Ovary (tissue), 9 donors: Measurements from ENCODE around the gene LCLAT1. TPM values are rescaled to one million over a fixed set of nuclear protein-coding genes. Genes with fewer than 3 reads are reported as not detected.

Source experiments
- DNase-seq, 5 donors: peaks; one replicate each; pipeline ENCODE4 v3.0.0-alpha.2; 2019 to 2020
- H3K27ac ChIP-seq, 2 donors: fragments of 200-600 bp; one replicate each; pipeline versions ENCODE4 v1.5.1 to v1.8.0; 2019 to 2022
- H3K27me3 ChIP-seq: fragments of 200-600 bp; one replicate; pipeline ENCODE4 v1.8.0; 2022
- H3K36me3 ChIP-seq: fragments of 200-600 bp; sonication (generic); one replicate; pipeline ENCODE4 v1.5.1; 2019
- H3K4me1 ChIP-seq: one replicate; pipeline ENCODE4 v1.8.1; 2013; ENCODE audit warnings: mild to moderate bottlenecking, moderate library complexity; ENCODE audit not compliant: insufficient read depth
- H3K4me3 ChIP-seq: fragments of 200-600 bp; sonication (generic); one replicate; pipeline ENCODE4 v1.5.1; 2017
- H3K9me3 ChIP-seq, 2 donors: fragments of 200-600 bp in 1 of 2; sonication (generic) in 1 of 2; one replicate each; pipeline versions ENCODE4 v1.5.1 to v1.8.1; 2013 to 2019; ENCODE audit warnings: mild to moderate bottlenecking in 1 of 2, moderate library complexity in 1 of 2
- EP300 ChIP-seq: sonication (generic); formaldehyde crosslinking; IDR thresholded peaks from one replicate; pipeline ENCODE4 v1.6.1; 2017; ENCODE audit warnings: antibody characterized with exemption
- POLR2A ChIP-seq: fragments of 450-650 bp; IDR thresholded peaks from one replicate; pipeline ENCODE4 v1.6.1; 2017; ENCODE audit warnings: antibody characterized with exemption, mild to moderate bottlenecking, moderate library complexity
- WGBS, 3 donors: extraction: QIAGEN DNeasy Blood & Tissue Kit in 1 of 3; methylation state at CpG; one replicate each; pipeline versions ENCODE4 v1.1.5 to v1.1.7; 2013 to 2017; 5-methylcytosine and 5-hydroxymethylcytosine counted together
- intact Hi-C, 4 donors: fragments of 100-400 bp; cut with DNase I; formaldehyde crosslinking; loops; one replicate each; pipeline versions ENCODE4 v1.11.0 to v1.15.1; 2022 to 2023
- polyA plus RNA-seq, 2 donors: library from polyadenylated mRNA; stranded (reverse); fragments of 200-250 nt in 1 of 2; fragments of 350-450 nt in 1 of 2; fragmentation: Illumina TruSeq in 1 of 2; extraction: RNeasy Lipid Tissue Mini Kit (QIAGEN cat#74804) in 1 of 2; gene quantifications; one replicate each; pipeline ENCODE4 v1.2.3, GENCODE V29; 2013 to 2014
- total RNA-seq, 7 donors: library from RNA; depleted of rRNA in 2 of 7; stranded (reverse); fragments of >200 nt in 2 of 7; fragmentation: NEBNext Ultra II Directional in 3 of 7; extraction: Animal tissue kit (Norgen Biotek cat#: 25700) in 3 of 7; gene quantifications; one replicate each; pipeline versions ENCODE4 v1.1.0 to v1.2.4, GENCODE V29; 2016 to 2023
- TF ChIP-seq, protein P1 (sequence below), 3 donors: fragments of 450-650 bp in 2 of 3; fragments of 200-600 bp in 1 of 3; IDR thresholded peaks; one replicate each; pipeline versions ENCODE4 v1.5.1 to v1.8.0; 2016 to 2022; ENCODE audit warnings: antibody characterized with exemption in 3 of 3, mild to moderate bottlenecking in 1 of 3
- donor health status: DM: no; HTN: no; CAD: no; lungs with moderate emphysema.
- donor health status: DM: no; HTN: no; CAD: no.
- donor health status: Bipolar disorder and iron deficiency.
- donor health status: DM: yes; HTN: yes; CAD: no.
- donor health status: DM: no; HTN: no; CAD: no.
- donor health status: DM: yes; HTN: yes; CAD: no.

LCLAT1 gene
- total and polyA plus RNA-seq, 9 donors: 3.2 to 26.5 (median 22.6) TPM

DNA sequence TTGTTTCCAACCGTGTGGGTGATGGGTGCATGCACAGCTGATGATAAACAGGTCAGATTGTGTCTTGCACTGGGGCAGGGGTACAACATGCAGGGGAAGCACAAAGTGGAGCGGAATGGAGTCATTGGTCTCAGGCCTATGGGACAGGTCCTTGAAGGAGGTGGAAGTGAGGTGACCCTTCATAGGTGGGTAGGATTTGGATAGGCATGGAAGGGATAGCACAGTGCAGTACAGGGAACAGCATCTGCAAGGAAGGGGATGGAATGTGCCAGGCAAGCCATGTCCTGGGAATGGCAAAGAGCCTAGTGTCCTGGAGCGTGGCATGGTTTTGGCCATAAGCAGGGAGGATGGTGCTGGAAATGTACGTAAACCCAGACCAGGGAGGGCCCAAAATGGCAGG lies 216.3 kb downstream of the LCLAT1 start:
- WGBS, 3 donors: 97 to 98% (median 97%) methylated on average over 4 of the region's 4 CpGs
- Histone ChIP-seq H3K9me3 (no peaks in the 10 kb centered on the region), H3K27me3 (no peaks in the 10 kb centered on the region), H3K4me3 (no peak overlapping the region), H3K4me1 (no peaks in the 10 kb centered on the region), H3K36me3 (no peaks in the 10 kb centered on the region), H3K27ac (no peak overlapping the region)
- intact Hi-C loops: no loop called here
- TF ChIP-seq, protein P1, sequence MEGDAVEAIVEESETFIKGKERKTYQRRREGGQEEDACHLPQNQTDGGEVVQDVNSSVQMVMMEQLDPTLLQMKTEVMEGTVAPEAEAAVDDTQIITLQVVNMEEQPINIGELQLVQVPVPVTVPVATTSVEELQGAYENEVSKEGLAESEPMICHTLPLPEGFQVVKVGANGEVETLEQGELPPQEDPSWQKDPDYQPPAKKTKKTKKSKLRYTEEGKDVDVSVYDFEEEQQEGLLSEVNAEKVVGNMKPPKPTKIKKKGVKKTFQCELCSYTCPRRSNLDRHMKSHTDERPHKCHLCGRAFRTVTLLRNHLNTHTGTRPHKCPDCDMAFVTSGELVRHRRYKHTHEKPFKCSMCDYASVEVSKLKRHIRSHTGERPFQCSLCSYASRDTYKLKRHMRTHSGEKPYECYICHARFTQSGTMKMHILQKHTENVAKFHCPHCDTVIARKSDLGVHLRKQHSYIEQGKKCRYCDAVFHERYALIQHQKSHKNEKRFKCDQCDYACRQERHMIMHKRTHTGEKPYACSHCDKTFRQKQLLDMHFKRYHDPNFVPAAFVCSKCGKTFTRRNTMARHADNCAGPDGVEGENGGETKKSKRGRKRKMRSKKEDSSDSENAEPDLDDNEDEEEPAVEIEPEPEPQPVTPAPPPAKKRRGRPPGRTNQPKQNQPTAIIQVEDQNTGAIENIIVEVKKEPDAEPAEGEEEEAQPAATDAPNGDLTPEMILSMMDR (IDR thresholded peaks at IDR 0.05): no peak
- TF ChIP-seq EP300: no peak
- TF ChIP-seq POLR2A: no peak
- no peak for DNase-seq

DNA sequence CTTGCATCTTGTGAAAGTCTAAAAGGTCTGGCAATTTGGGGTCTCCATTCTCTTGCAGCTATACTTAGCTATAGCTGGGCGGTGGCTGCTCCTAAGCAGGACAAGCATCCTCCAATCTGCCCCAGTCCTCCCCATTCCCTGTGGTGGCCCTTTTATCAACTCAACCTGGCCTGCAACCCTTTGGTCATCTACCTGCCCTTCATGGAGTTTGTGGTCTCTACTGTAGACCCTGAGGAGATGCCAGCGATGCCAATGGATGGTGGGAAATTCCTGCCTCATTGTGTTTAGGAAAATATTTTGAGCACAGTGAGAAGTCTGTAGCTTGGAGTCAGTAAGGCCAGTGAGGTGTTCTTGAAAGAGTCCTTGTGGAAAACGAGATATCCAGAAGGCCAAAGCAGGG lies 216.8 kb downstream of the LCLAT1 start:
- H3K27me3 ChIP-seq: no peaks in the 10 kb centered on the region
- intact Hi-C loops: no loop called here
- TF ChIP-seq, protein P1 (IDR thresholded peaks at IDR 0.05): no peak
- TF ChIP-seq POLR2A (no peak), EP300 (no peak)
- H3K36me3 ChIP-seq: no peaks in the 10 kb centered on the region
- 94 to 96% (median 95%) methylated on average over 3 of the region's 3 CpGs for WGBS, 3 donors
- no peak for DNase-seq
- no peak overlapping the region for H3K27ac ChIP-seq
- H3K9me3 ChIP-seq: no peaks in the 10 kb centered on the region
- H3K4me3 ChIP-seq: no peak overlapping the region
- no peaks in the 10 kb centered on the region for H3K4me1 ChIP-seq

DNA sequence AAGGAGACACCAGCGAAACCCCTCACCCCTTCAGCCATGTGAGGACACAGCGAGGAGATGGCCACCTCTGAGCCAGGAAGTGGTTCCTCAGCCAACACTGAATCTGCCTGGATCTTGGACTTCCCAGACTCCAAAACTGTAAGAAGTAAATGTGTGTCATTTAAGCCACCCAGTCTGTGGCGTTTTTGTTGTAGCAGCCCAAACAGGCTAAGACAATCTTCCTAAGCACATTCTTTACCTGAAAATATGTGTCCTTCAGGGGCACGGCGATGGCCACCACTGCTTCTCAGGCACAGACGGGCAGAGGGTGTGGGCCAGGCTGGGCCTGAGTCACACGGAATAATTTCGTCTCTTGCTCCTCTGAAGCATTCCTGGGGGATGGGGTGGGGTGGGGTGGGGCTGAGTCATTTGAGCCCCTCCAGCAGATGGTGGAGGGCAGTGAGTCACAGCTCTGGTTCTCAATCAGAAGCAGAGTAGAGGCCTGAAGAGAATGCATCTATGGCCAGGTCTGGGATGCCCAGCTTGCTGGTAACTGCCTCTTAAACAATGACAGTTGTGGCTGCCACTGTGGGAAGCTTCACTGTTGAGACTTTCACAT lies 217.8 kb downstream of the LCLAT1 start:
- DNase-seq: no peak
- intact Hi-C loops: no loop called here
- no peak overlapping the region for H3K27ac ChIP-seq

DNA sequence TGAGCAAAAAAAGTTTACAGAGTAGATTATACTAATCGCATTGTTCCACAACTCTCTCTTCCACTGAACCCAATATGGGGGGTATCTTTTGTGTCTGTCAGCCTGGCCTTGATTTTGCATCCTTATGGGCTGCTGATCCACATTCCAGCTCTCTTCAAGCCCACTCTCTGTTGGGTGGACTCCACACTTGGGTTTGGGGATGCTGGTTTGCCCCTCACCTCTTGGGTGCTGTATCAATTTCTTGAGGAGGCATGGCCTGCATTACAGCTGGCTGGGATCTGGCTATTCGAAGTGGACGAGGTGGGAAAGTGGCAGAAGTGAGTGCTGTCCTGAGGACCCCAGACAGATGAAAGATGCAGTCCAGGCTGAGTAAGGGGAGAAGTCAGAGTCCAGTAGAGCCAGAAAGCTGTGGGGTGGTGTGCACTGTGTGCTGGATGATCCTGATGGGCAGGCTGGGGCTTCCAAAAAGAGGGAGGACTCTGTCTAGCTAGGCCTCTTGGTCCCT lies 218.8 kb downstream of the LCLAT1 start:
- WGBS, 3 donors: 83 to 96% (median 93%) methylated on average over 3 of the region's 3 CpGs
- no peak overlapping the region for H3K4me3 ChIP-seq
- H3K27ac ChIP-seq: no peak overlapping the region
- intact Hi-C loops: no loop called here
- no peaks in the 10 kb centered on the region for H3K9me3 ChIP-seq
- H3K36me3 ChIP-seq: no peaks in the 10 kb centered on the region
- DNase-seq: no peak
- no peaks in the 10 kb centered on the region for H3K27me3 ChIP-seq
- TF ChIP-seq EP300 (no peak), POLR2A (no peak)
- TF ChIP-seq, protein P1 (IDR thresholded peaks at IDR 0.05): no peak
- no peaks in the 10 kb centered on the region for H3K4me1 ChIP-seq

More for the DNA sequence above, 217.8 kb downstream of the LCLAT1 start:
- no peaks in the 10 kb centered on the region for H3K36me3 ChIP-seq
- TF ChIP-seq POLR2A: no peak
- TF ChIP-seq EP300: no peak
- TF ChIP-seq, protein P1 (IDR thresholded peaks at IDR 0.05): no peak
- no peaks in the 10 kb centered on the region for H3K9me3 ChIP-seq
- WGBS, 3 donors: 79 to 85% (median 82%) methylated on average over 8 of the region's 8 CpGs
- H3K4me1 ChIP-seq: no peaks in the 10 kb centered on the region
- no peak overlapping the region for H3K4me3 ChIP-seq
- H3K27me3 ChIP-seq: no peaks in the 10 kb centered on the region
